Measurements from ENCODE around the gene PITPNM1.
A peak's percentile ranks its signal among the peaks of the same experiment; 100 is the strongest.

Gene PITPNM1

GRCh38 chr11:67452141-67452952 is 52.8 kb downstream of the PITPNM1 start, which contains the start of gene GPR152:
TSS of gene GPR152 (minus strand) at chr11:67452729. CDS start at chr11:67452724, 5 bp downstream.
- Histone ChIP-seq H3K4ac (ENCODE audit: low read depth in 1 of 2, low read length in 2 of 2) (no peak within 1 kb of the TSS), H2AFZ (ENCODE audit: low read depth, low read length) (no peak within 1 kb of the TSS), H3K79me1 (replicated peaks; ENCODE audit: low read length, poor library complexity, severe bottlenecking) (no peaks in the 10 kb centered on the region), H3K23ac (ENCODE audit: low read length in 2 of 2) (no peak within 1 kb of the TSS), H3K4me2 (ENCODE audit: low read length, poor library complexity, severe bottlenecking) (no peak within 1 kb of the TSS), H3K14ac (ENCODE audit: low read length in 2 of 2) (no peak within 1 kb of the TSS), H2BK5ac (ENCODE audit: low read depth, low read length, poor library complexity, severe bottlenecking) (no peak within 1 kb of the TSS), H4K91ac (ENCODE audit: low read length) (peak within 1 kb of the TSS; percentile 7), H2AK5ac (ENCODE audit: low read length, severe bottlenecking) (no peak within 1 kb of the TSS), H3K9me3 (ENCODE audit: control insufficient read depth, low read length) (no peaks in the 10 kb centered on the region), H3K27me3 (ENCODE audit: control insufficient read depth in 1 of 2, insufficient read depth in 1 of 2, low read length in 2 of 2) (peaks cover 0 to 29% of the 10 kb centered on the region in 2 experiments), H2BK120ac (ENCODE audit: low read depth, low read length) (no peak within 1 kb of the TSS), H3K27ac (ENCODE audit: low read length, poor library complexity, severe bottlenecking) (no peak within 1 kb of the TSS), H2BK12ac (ENCODE audit: low read length in 2 of 2) (no peak within 1 kb of the TSS), H3K9ac (ENCODE audit: low read length) (no peak within 1 kb of the TSS), H4K8ac (ENCODE audit: low read length) (no peak within 1 kb of the TSS), H3K4me3 (ENCODE audit: insufficient read depth in 1 of 2, low read depth in 1 of 2, low read length in 2 of 2) (no peak within 1 kb of the TSS), H3K36me3 (ENCODE audit: control insufficient read depth in 1 of 2, insufficient read depth in 2 of 2, low read depth in 1 of 2, low read length in 2 of 2) (peaks cover 0 to 3% of the 10 kb centered on the region in 2 experiments), H3K4me1 (ENCODE audit: control insufficient read depth, insufficient read depth, low read depth, low read length) (no peaks in the 10 kb centered on the region), H2BK15ac (ENCODE audit: low read depth, poor library complexity, severe bottlenecking) (no peak within 1 kb of the TSS), H3K18ac (ENCODE audit: low read depth in 1 of 2, low read length in 2 of 2) (no peak within 1 kb of the TSS)
- DNase-seq = no peak
- 91% methylated on average over 29 of the region's 33 CpGs for WGBS

- Histone ChIP-seq H3K4ac (ENCODE audit: low read depth in 1 of 2, low read length in 2 of 2) (no peak overlapping the region), H3K36me3 (ENCODE audit: control insufficient read depth in 1 of 2, insufficient read depth in 2 of 2, low read depth in 1 of 2, low read length in 2 of 2) (no peaks in the 10 kb centered on the region), H3K9ac (ENCODE audit: low read length) (no peak overlapping the region), H3K9me3 (ENCODE audit: control insufficient read depth, low read length) (no peaks in the 10 kb centered on the region), H3K14ac (ENCODE audit: low read length in 2 of 2) (peak overlapping the region in 1 of 2 experiments; percentile 18), H3K27me3 (ENCODE audit: control insufficient read depth in 1 of 2, insufficient read depth in 1 of 2, low read length in 2 of 2) (peaks cover 0 to 23% of the 10 kb centered on the region in 2 experiments), H4K8ac (ENCODE audit: low read length) (no peak overlapping the region), H3K4me2 (ENCODE audit: low read length, poor library complexity, severe bottlenecking) (no peak overlapping the region), H2AFZ (ENCODE audit: low read depth, low read length) (no peak overlapping the region), H3K4me1 (ENCODE audit: control insufficient read depth, insufficient read depth, low read depth, low read length) (no peaks in the 10 kb centered on the region), H4K91ac (ENCODE audit: low read length) (no peak overlapping the region), H3K4me3 (ENCODE audit: insufficient read depth in 1 of 2, low read depth in 1 of 2, low read length in 2 of 2) (no peak overlapping the region), H3K18ac (ENCODE audit: low read depth in 1 of 2, low read length in 2 of 2) (no peak overlapping the region), H3K79me1 (replicated peaks; ENCODE audit: low read length, poor library complexity, severe bottlenecking) (no peaks in the 10 kb centered on the region), H2BK120ac (ENCODE audit: low read depth, low read length) (no peak overlapping the region), H2BK12ac (ENCODE audit: low read length in 2 of 2) (no peak overlapping the region), H2AK5ac (ENCODE audit: low read length, severe bottlenecking) (no peak overlapping the region), H2BK5ac (ENCODE audit: low read depth, low read length, poor library complexity, severe bottlenecking) (no peak overlapping the region), H3K23ac (ENCODE audit: low read length in 2 of 2) (no peak overlapping the region), H3K27ac (ENCODE audit: low read length, poor library complexity, severe bottlenecking) (no peak overlapping the region), H2BK15ac (ENCODE audit: low read depth, poor library complexity, severe bottlenecking) (no peak overlapping the region)
- 91% methylated on average over 14 of the region's 14 CpGs for WGBS
- no peak for DNase-seq
These were observed 53.5 kb downstream of the PITPNM1 start for GRCh38 chr11:67451658-67451976.

DNA sequence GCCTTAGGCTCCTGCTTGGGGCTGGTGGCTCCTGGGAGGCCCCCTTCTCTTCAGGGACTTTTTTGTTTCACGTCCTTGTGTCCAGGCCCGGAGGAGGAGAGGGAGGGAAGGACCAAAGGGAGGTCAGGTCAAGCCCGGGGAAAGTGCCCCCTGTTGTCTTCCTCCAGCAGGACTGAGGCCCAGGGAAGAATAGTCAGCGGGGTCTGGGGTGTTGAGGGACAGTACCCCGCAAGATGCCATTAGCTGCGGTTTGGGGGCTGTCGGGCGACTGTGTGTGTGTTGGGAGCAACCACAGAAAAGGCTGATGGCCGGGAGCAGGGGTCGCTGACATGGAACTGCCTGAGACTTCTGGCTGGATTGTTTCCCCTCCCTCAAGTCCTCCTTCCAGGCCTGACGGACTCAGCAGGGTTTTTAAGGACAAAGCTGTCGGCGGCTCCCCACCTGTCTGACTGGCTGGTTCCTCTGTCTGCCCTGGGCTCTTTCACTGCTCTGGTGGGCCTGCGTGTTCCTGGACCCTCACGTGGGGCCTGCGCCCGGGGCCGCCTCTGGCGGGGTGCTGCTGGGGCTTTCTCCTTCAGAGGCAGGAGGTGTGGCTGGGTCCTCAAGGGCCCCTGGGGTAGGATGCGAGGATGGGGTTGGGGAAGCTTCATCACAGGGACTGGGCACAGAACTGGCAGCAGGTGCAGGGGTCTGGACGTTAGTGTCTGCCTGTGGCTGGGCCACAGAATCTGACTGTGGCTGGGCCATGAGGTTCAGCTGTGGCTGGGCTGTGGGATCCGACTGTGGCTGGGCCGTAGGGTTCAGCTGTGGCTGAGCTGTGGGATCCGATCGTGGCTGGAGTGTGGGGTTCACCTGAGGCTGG is 54.1 kb downstream of the PITPNM1 start:
- Histone ChIP-seq H3K27me3 (ENCODE audit: control insufficient read depth in 1 of 2, insufficient read depth in 1 of 2, low read length in 2 of 2) (peaks cover 0 to 17% of the 10 kb centered on the region in 2 experiments), H3K4me1 (ENCODE audit: control insufficient read depth, insufficient read depth, low read depth, low read length) (no peaks in the 10 kb centered on the region), H3K18ac (ENCODE audit: low read depth in 1 of 2, low read length in 2 of 2) (no peak overlapping the region), H3K9ac (ENCODE audit: low read length) (no peak overlapping the region), H3K9me3 (ENCODE audit: control insufficient read depth, low read length) (no peaks in the 10 kb centered on the region), H3K27ac (ENCODE audit: low read length, poor library complexity, severe bottlenecking) (no peak overlapping the region), H3K4me2 (ENCODE audit: low read length, poor library complexity, severe bottlenecking) (no peak overlapping the region), H2AK5ac (ENCODE audit: low read length, severe bottlenecking) (no peak overlapping the region), H3K14ac (ENCODE audit: low read length in 2 of 2) (peak overlapping the region in 1 of 2 experiments; percentile 18), H3K23ac (ENCODE audit: low read length in 2 of 2) (no peak overlapping the region), H3K4me3 (ENCODE audit: insufficient read depth in 1 of 2, low read depth in 1 of 2, low read length in 2 of 2) (no peak overlapping the region), H4K91ac (ENCODE audit: low read length) (no peak overlapping the region), H3K79me1 (replicated peaks; ENCODE audit: low read length, poor library complexity, severe bottlenecking) (no peaks in the 10 kb centered on the region), H4K8ac (ENCODE audit: low read length) (no peak overlapping the region), H2BK12ac (ENCODE audit: low read length in 2 of 2) (no peak overlapping the region), H2BK120ac (ENCODE audit: low read depth, low read length) (no peak overlapping the region), H3K36me3 (ENCODE audit: control insufficient read depth in 1 of 2, insufficient read depth in 2 of 2, low read depth in 1 of 2, low read length in 2 of 2) (no peaks in the 10 kb centered on the region), H3K4ac (ENCODE audit: low read depth in 1 of 2, low read length in 2 of 2) (no peak overlapping the region), H2AFZ (ENCODE audit: low read depth, low read length) (no peak overlapping the region), H2BK5ac (ENCODE audit: low read depth, low read length, poor library complexity, severe bottlenecking) (no peak overlapping the region), H2BK15ac (ENCODE audit: low read depth, poor library complexity, severe bottlenecking) (no peak overlapping the region)
- no peak for DNase-seq
- 88% methylated on average over 25 of the region's 25 CpGs for WGBS

Data from mesenchymal stem cell (in vitro differentiated cells and primary cell).